CD14-positive monocyte (primary cell): ENCODE data around the gene MAVS. TPM values are rescaled to one million over a fixed set of nuclear protein-coding genes. Genes with fewer than 3 reads are reported as not detected.

ENCODE experiments used
- DNase-seq, 3 donors: peaks; one replicate each; pipeline ENCODE4 v3.0.0-alpha.2; 2011 to 2022
- H2AFZ ChIP-seq: 2 replicates; pipeline ENCODE4 v1.6.0; 2012; ENCODE audit warnings: mild to moderate bottlenecking, low read depth, low read length, inconsistent platforms; ENCODE audit not compliant: insufficient read depth, poor library complexity, severe bottlenecking
- H3K27ac ChIP-seq, 2 donors: 1 replicate in 1 of 2; 2 replicates in 1 of 2; pipeline ENCODE4 v1.5.1; 2012 to 2013; ENCODE audit warnings: low read length in 2 of 2, control low read depth in 1 of 2, inconsistent platforms in 1 of 2, low read depth in 1 of 2, mild to moderate bottlenecking in 1 of 2
- H3K27me3 ChIP-seq, 2 donors: one replicate each; pipeline versions ENCODE4 v1.6.0 to v1.6.1; 2011 to 2013; ENCODE audit warnings: low read length in 2 of 2; ENCODE audit not compliant: control insufficient read depth in 2 of 2, insufficient read depth in 2 of 2
- H3K36me3 ChIP-seq, 2 donors: replicated peaks in 1 of 2; 1 replicate in 1 of 2; 2 replicates in 1 of 2; pipeline versions ENCODE4 v1.5.1 to v1.6.1; 2012 to 2013; ENCODE audit warnings: low read length in 2 of 2, control low read depth in 1 of 2, inconsistent platforms in 1 of 2, mild to moderate bottlenecking in 1 of 2; ENCODE audit not compliant: insufficient read depth in 2 of 2, control insufficient read depth in 1 of 2
- H3K4me1 ChIP-seq, 2 donors: 1 replicate in 1 of 2; 2 replicates in 1 of 2; pipeline versions ENCODE4 v1.5.1 to v1.6.1; 2012 to 2013; ENCODE audit warnings: low read length in 2 of 2, control low read depth in 1 of 2, inconsistent platforms in 1 of 2, mild to moderate bottlenecking in 1 of 2, moderate library complexity in 1 of 2; ENCODE audit not compliant: insufficient read depth in 2 of 2, control insufficient read depth in 1 of 2
- H3K4me2 ChIP-seq: replicated peaks from 2 replicates; pipeline ENCODE3; 2012; ENCODE audit warnings: low read length, moderate library complexity, mild to moderate bottlenecking; ENCODE audit not compliant: poor library complexity, severe bottlenecking; ENCODE audit errors: extremely low read depth
- H3K4me3 ChIP-seq, 3 experiments: fragments of 200-600 bp in 1 of 3; sonication (generic) in 1 of 3; replicated peaks in 1 of 3; 1 replicate in 2 of 3; 2 replicates in 1 of 3; pipeline ENCODE4 v1.5.1; 2011 to 2013; ENCODE audit warnings: low read length in 3 of 3, mild to moderate bottlenecking in 3 of 3, control low read depth in 2 of 3, low read depth in 2 of 3, inconsistent platforms in 1 of 3, moderate library complexity in 1 of 3
- H3K79me2 ChIP-seq: 2 replicates; pipeline ENCODE4 v1.6.0; 2012; ENCODE audit warnings: mild to moderate bottlenecking, control low read depth, inconsistent platforms, low read length, moderate library complexity; ENCODE audit not compliant: insufficient read depth
- H3K9ac ChIP-seq: 2 replicates; pipeline ENCODE4 v1.6.0; 2017; ENCODE audit warnings: low read length, mild to moderate bottlenecking; ENCODE audit not compliant: insufficient read depth, poor library complexity, severe bottlenecking
- H3K9me3 ChIP-seq, 2 donors: replicated peaks in 1 of 2; 1 replicate in 1 of 2; 2 replicates in 1 of 2; pipeline versions ENCODE4 v1.5.1 to v1.6.1; 2012 to 2013; ENCODE audit warnings: low read length in 2 of 2, control low read depth in 1 of 2; ENCODE audit not compliant: control insufficient read depth in 1 of 2, insufficient read depth in 1 of 2
- H4K20me1 ChIP-seq: 2 replicates; pipeline ENCODE4 v1.6.0; 2012; ENCODE audit warnings: mild to moderate bottlenecking, low read length, control low read depth, moderate library complexity; ENCODE audit not compliant: insufficient read depth
- H3K27ac Mint-ChIP-seq, 7 donors: one replicate each; pipeline ENCODE4 v1.8.0; 2020; ENCODE audit warnings: mild to moderate bottlenecking in 7 of 7, mixed read lengths in 7 of 7, moderate library complexity in 6 of 7, inconsistent platforms in 2 of 7
- H3K27me3 Mint-ChIP-seq, 3 donors: one replicate each; pipeline ENCODE4 v1.8.0; 2021 to 2022; ENCODE audit warnings: low read depth in 3 of 3, mild to moderate bottlenecking in 3 of 3, mixed read lengths in 3 of 3, moderate library complexity in 3 of 3, inconsistent platforms in 1 of 3
- H3K36me3 Mint-ChIP-seq, 2 donors: one replicate each; pipeline ENCODE4 v1.8.0; 2020; ENCODE audit warnings: mixed read lengths in 2 of 2, inconsistent platforms in 1 of 2, mild to moderate bottlenecking in 1 of 2
- H3K4me1 Mint-ChIP-seq: one replicate; pipeline ENCODE4 v1.8.0; 2020; ENCODE audit warnings: mild to moderate bottlenecking, mixed read lengths
- H3K4me3 Mint-ChIP-seq, 2 donors: one replicate each; pipeline ENCODE4 v1.8.0; 2020; ENCODE audit warnings: mild to moderate bottlenecking in 2 of 2, mixed read lengths in 2 of 2, moderate library complexity in 1 of 2
- H3K9me3 Mint-ChIP-seq, 7 donors: one replicate each; pipeline ENCODE4 v1.8.0; 2020 to 2022; ENCODE audit warnings: mixed read lengths in 7 of 7, mild to moderate bottlenecking in 6 of 7, moderate library complexity in 6 of 7, inconsistent platforms in 2 of 7
- CTCF ChIP-seq: fragments of 200-600 bp; IDR thresholded peaks from one replicate; pipeline ENCODE4 v1.8.0; 2022; ENCODE audit warnings: antibody characterized with exemption, mild to moderate bottlenecking
- WGBS: methylation state at CpG from one replicate; pipeline ENCODE4 v1.1.5; 2013; ENCODE audit warnings: missing lambda C conversion rate; ENCODE audit not compliant: insufficient coverage; 5-methylcytosine and 5-hydroxymethylcytosine counted together
- intact Hi-C, 2 donors: fragments of 100-400 bp; cut with micrococcal nuclease; formaldehyde crosslinking; loops; one replicate each; pipeline versions ENCODE4 v1.15.0 to v1.15.1; 2023
- polyA plus RNA-seq, 3 donors: library from polyadenylated mRNA; depleted of rRNA in 1 of 3; unstranded in 2 of 3; stranded (reverse) in 1 of 3; fragments of 300-500 nt in 2 of 3; fragments of >200 nt in 1 of 3; fragmentation: Illumina TruSeq in 2 of 3; gene quantifications; 1 replicate in 2 of 3; 2 replicates in 1 of 3; pipeline ENCODE4 v1.2.3, GENCODE V29; 2012 to 2021

The MAVS gene
- polyA plus RNA-seq, 3 donors, result 1.8 to 16.6 (median 3.2) TPM

GRCh38 chr20:3898639-3899038 lies 52.0 kb downstream of the MAVS start:
- intact Hi-C loops, result no loop called here
- H3K79me2 ChIP-seq, result peaks cover 100% of the 10 kb centered on the region
- Mint-ChIP-seq H3K27ac (peak overlapping the region; percentile 77 to 94 (median 85)), H3K36me3 (peaks cover 13 to 27% of the 10 kb centered on the region in 2 donors), H3K9me3 (no peaks in the 10 kb centered on the region), H3K4me3 (peak overlapping the region; percentile 6 to 35), H3K4me1 (peaks cover 93% of the 10 kb centered on the region), H3K27me3 (peaks cover 0 to 4% (median 0%) of the 10 kb centered on the region in 3 donors)
- no peak for TF ChIP-seq CTCF
- no peak overlapping the region for H3K4me2 ChIP-seq
- peak overlapping the region; percentile 38 to 58 for H3K27ac ChIP-seq
- H3K9me3 ChIP-seq, result no peaks in the 10 kb centered on the region
- H3K4me1 ChIP-seq, result peaks cover 93 to 98% of the 10 kb centered on the region in 2 donors
- H4K20me1 ChIP-seq, result peaks cover 90% of the 10 kb centered on the region
- no peaks in the 10 kb centered on the region for H3K27me3 ChIP-seq
- no peak overlapping the region for H2AFZ ChIP-seq
- 94% methylated on average over 3 of the region's 4 CpGs for WGBS
- DNase-seq, result no peak
- H3K4me3 ChIP-seq, result no peak overlapping the region
- H3K36me3 ChIP-seq, result peaks cover 10 to 12% of the 10 kb centered on the region in 2 donors
- H3K9ac ChIP-seq, result no peak overlapping the region

- H3K9me3 ChIP-seq, result no peaks in the 10 kb centered on the region
- H3K27me3 ChIP-seq, result no peaks in the 10 kb centered on the region
- H3K4me2 ChIP-seq, result peak overlapping the region; percentile 71
- TF ChIP-seq CTCF, result no peak
- H3K79me2 ChIP-seq, result peaks cover 100% of the 10 kb centered on the region
- H3K4me3 ChIP-seq, result peak overlapping the region in 1 of 3 experiments; percentile 41
- peaks cover 7 to 12% of the 10 kb centered on the region in 2 donors for H3K36me3 ChIP-seq
- Mint-ChIP-seq H3K27ac (peak overlapping the region; percentile 80 to 95 (median 94)), H3K36me3 (peaks cover 13 to 26% of the 10 kb centered on the region in 2 donors), H3K4me1 (peaks cover 95% of the 10 kb centered on the region), H3K9me3 (no peaks in the 10 kb centered on the region), H3K4me3 (peak overlapping the region in 1 of 2 donors; percentile 72), H3K27me3 (peaks cover 0 to 4% (median 0%) of the 10 kb centered on the region in 3 donors)
- no peak for DNase-seq
- peaks cover 90 to 91% of the 10 kb centered on the region in 2 donors for H3K4me1 ChIP-seq
- H3K27ac ChIP-seq, result peak overlapping the region; percentile 58 to 86
- no peak overlapping the region for H3K9ac ChIP-seq
- H4K20me1 ChIP-seq, result peaks cover 90% of the 10 kb centered on the region
- intact Hi-C loops, result loop anchor here in 1 of 2 donors (5.0 kb wide), 1 partner anchor 187 kb away; no protein-coding TSS in a partner anchor
- no CpG with 5 or more reads among the region's 3 CpGs for WGBS
- H2AFZ ChIP-seq, result no peak overlapping the region
These were observed 53.6 kb downstream of the MAVS start for GRCh38 chr20:3900187-3900604.
